ENCODE results near the gene HEATR9.

Gene HEATR9

DNA sequence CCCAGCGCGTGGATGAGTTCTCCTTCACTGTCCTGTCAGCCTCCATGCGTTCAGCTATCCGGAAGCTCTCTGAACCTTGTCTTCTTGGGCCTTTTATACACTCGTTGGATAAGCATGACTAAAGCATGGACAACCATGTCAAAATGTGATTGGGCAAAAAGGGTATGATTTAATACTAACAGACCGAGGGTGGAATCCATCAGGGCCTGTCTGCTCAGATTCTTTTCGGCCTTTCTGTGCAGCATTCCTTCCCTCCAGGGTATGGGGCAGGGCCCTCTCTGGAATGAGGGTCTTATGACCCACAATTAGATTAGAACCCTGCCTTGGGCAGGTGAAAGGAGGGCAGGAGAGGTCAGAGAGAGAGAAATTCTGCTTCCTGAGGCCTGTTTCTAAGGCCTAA is 25.5 kb upstream of the HEATR9 start:
- DNase-seq = no peak

DNA sequence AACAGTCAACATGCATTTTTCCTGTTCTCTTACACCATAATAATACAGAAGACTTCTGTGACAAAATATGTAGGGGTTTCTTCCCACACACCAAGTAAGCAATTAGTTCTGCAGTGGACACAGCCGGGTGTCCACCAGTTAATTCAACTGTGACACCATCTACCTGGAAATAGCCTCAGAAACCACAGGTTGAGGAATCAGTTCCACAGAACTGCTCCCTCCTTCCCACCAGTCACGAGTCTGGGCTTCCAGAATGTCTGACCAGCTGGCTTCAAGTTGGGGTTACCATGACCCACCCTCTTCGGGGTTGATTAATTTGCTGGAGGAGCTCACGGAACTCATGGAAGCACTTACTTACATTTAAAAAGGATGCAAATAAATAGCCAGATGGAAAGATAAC is 25.1 kb upstream of the HEATR9 start:
- no peak for DNase-seq

DNA sequence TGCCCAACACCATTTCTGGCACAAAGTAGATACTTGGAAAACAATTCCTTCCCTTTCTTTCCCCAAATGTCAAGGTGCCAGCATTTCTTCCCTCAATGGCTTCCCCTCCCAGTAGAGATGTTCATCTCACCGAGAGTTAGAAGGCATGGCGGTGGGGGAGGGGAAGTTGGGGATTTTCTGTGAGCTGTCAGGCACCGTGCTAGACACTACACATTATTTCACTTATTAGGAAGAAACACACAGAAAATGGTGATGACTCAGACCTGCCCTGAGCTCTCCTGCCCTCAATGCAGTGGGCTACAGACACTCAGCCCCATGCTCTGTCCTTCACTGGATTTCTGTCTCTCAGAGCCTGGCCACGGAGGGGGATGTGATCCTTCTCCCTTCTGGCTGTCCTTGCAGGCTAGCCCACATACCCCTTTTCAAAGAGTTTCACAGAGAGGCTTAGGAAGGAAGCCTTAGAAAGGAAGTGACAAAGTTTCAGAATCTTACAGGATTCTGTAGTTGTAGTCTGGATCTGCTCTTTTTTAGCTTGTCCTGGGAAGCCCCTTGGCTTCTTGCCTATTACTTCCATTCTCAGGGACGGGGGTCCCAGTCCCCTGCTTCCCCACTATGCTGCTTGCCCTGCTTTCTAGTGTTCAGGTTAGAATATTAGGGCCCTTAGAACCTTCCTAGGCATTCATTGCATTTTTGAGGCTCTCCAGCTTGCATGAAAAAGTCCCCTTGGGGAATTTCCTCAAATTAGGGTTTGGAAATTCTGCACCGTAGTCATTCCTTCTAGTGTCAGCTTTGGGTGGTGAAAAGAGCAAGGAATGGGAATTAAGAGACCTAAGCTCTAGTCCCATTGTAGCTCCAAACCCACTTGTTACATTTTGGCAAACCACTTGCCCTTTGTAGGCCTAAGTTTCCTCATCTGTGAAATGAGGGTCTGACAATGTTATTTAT is 23.7 kb upstream of the HEATR9 start:
- DNase-seq = no peak

DNA sequence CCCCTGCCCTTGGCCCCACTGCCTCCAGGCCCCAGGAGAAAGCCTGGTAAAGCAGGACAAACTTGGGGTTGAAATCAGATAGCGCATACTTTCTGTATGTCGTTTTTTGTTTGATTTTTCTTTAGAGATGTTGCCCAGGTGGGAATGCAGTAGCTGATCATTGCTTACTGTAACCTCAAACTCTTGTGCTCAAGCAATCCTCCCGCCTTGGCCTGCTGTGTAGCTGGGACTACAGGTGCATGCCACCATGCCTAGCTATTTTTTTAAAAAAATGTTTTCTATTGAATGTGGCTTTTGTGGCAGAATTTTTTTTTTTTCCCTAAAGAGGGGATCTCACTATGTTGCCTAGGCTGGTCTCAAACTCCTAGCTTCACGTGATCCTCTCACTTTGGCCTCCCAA is 22.6 kb upstream of the HEATR9 start:
- DNase-seq = no peak

DNA sequence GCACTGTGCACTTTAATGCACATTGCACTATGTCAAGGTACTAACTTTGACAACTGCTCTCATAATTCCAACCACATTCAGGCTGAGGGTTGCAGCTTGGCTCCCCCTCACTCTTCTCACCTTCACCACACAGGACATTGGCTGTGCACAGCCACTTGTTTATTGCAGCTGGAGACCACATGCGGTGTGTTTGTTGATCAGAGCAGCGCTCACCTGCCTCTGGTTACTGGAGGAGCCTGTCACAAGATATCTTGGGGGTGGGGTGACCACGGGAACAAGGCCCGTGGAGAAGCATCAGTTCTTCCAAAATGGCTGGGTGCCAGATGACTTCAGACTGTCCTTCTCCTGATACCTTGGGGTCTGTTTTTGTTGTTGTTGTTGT is 22.1 kb upstream of the HEATR9 start:
- DNase-seq = peak; percentile 64

DNA sequence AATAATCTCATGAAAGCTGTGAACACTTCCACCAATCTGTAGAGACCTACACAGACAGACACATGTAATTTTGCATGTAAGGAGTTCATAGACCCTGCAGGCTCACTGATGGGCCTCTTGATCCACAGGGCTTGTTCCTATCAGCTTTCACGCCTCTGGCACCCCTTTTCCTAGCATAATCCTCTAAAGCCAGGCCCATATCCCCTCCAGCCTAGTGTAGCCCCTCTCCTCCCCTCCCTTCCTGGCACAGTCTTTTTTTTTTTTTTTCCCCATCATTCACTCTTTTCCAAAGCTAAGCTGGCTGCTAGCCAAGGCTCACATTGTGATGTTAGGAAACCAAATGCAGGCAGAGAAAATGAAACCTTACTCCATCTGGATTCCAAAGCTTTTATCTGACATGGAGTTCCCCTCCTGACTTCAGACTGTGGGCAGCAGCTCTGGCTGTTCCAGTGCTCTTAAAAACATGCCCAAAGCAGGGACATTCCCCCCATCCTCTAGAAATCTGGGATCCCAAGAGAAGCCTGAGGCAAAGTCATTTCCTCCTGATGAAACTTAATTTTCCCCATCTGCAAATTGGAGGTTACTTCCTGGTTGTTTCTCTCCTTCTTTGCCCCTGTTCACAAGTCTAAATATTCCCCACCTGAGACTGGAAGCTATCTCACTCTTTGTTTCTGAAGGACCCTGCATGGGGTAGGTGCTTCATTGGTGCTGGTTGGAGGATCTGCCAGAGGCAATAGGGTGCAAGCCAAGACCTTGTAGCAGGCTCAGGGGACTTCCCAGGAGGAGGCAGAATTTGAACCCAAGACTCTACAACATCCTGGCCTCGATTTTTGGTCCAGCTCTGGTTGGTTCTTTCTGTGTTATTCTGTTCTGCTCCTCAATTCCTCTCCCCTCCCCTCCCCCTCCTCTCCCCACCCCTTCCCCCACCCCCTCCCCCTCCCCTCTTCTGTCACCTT is 21.4 kb upstream of the HEATR9 start:
- no peak for DNase-seq

DNA sequence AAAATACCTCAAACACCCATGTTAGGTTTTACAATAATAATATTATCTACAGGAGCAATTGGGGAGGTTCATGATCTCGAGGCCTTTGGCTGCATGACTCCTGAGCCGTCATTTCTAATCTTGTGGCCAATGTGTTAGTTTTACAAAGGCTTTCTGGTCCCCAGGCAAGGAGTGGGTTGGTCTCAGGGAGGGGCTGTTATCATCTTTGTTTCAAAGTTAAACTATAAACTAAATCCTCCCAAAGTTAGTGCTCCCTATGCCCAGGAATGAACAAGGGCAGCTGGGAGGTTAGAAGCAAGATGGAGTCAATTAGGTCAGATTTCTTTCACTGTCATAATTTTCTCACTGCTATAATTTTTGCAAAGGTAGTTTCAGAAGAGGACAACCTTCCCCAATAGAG is 20.6 kb upstream of the HEATR9 start:
- DNase-seq = no peak

DNA sequence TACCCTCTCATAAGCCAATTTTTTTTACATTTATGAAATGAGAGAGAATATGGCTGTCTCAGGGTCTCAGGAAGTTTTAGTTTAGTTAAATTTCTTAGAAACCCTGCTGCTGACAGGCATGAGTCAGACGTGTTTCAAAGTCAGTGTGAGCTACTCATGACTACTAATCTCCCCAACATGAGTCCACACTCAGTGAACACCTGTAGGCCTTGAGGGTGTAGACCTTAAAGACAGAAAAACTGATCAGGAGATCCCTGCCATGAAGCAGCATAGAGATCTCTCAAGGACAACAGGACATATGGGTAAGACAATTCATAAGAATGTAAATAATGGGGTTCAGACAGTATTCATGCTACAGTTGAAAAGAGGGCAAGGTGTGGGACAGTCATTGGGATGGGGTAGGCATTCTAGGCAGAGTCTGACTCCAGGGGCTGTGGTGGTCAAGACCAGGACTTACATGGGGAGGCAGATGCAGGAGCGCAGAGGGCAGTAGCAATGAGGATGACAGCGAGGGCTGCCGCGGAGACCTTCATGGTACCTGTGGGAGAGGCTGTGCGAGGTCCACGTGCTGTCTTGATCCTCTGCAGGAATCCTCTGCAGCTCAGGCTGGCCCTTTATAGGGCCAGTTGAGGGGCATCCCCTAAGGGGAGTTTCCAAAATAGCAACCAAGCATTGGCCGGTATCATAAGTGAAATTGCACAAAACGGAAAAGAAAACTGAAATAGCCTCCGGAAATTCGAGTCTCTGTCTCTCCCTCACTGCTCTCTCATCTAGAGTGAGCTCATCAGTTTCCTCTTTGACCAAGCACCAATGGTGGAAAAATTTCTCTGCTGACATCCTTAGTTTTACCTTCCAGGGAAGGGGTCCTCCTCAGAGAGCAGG is 11.3 kb upstream of the HEATR9 start, which contains the start of gene CCL5:
Gene CCL5, minus strand, starts transcription at position 588 of the 882 bp plus-strand sequence.
- no peak for DNase-seq

DNA sequence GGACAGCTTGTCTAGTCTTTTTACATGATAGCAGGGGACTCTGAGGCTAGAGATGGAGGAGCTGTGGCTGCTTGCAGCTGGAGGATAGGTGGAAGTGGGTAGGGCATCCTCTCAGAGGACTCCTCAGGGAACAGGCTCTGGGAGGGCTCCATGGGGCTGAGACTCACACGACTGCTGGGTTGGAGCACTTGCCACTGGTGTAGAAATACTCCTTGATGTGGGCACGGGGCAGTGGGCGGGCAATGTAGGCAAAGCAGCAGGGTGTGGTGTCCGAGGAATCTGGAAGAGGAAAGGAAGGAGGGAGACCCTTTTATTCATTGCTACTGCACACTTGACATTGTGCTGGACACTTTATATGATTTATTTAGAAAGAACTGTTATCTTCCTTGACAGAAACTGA is 9.7 kb upstream of the HEATR9 start:
- no peak for DNase-seq

DNA sequence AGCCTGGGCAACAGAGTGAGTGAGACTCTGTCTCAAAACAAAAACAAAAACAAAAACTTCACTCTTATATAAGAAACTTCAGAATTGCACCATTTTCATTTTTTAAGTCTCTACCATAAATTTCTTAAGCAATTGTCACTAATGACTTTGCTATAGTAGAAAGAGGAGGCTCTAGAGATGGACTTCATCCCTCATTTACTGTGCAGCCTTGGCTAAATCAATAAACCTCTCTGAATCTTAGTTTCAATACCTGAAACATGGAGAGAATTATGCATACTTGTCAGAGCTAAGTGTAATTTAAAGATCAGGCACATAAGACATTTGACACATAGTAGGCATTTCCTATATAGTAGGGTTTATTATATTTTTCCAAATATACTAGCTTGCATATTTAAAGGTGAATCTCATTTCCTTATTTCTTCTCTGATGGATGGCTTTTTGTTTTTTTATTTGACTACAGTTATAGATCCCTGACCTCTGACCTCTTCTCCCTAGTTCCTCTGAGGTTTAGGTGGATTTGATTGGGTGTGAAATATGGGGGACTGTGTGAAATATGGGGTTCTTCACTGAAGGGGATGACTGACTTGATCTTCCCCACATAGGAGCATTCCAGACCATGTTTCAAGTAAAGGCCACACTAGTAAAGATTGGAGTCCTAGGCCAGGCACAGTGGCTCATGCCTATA is 8.8 kb upstream of the HEATR9 start:
- no peak for DNase-seq

DNA sequence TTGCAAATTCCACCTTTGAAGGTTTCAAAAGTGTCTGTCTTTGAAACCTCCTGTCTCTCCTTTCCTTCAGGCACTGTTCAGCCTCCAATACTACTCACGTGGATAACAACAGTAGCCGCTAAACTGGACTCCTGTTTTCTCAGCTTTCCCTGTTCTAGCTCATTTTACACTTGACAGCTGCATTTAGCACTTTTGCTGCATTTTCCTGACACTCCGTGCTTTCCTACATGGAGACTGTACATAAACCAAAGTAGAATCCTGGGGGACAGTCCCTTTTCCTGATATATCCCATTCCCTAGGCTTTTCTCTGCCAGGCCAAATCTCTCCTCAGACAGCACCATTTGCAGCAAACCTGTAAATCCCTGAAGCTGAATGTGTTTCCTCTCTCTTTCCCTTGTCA is 7.8 kb upstream of the HEATR9 start:
- DNase-seq = no peak

DNA sequence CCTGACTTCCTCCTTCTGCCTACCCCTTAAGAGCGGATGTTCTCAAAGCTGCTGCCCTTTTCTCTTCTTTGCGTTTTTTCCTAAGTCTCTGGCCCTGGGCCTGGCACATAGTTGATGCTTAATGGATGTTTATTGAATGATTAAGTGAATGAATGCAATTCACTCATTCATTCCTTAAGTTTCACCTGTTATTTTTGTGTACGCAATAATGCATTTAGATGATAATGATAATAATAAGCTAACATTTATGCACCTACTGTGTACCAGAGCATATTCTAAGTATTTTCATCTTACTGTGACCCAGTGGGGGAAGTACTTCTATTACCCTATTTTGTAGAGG is 7.1 kb upstream of the HEATR9 start:
- DNase-seq = no peak

DNA sequence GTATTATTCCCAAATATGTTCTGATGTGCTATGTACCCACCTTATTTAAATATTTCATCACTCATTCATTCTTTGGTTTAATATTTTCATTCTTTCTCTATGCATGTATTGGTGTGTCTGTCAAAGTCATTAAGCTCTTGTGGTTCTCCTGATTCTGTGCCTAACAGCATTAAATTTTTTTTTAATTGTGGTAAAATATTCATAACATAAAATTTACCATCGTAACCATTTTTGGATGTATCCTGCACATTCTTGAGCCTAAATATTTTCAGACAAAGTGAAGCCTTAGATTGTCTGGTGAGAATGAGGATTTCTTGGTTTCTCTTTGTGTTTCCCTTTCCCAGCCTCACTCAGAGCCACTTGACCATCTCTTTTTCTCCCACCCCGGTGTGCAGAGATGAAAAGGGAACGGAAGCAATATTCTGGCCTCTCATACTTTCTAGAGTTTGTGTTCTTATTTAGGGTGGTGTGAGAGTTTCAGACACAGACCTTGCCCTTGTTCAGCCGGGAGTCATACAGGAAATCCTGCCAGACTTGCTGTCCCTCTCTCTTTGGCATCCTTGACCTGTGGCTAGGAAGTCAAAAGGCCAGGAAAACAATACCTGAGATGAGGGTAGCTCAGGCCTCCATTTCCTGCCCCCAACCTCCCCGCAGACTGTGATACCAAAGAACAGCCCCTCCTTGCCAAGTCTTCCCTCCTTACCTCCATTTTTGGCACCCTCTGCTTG is 6.5 kb upstream of the HEATR9 start:
- DNase-seq = no peak

DNA sequence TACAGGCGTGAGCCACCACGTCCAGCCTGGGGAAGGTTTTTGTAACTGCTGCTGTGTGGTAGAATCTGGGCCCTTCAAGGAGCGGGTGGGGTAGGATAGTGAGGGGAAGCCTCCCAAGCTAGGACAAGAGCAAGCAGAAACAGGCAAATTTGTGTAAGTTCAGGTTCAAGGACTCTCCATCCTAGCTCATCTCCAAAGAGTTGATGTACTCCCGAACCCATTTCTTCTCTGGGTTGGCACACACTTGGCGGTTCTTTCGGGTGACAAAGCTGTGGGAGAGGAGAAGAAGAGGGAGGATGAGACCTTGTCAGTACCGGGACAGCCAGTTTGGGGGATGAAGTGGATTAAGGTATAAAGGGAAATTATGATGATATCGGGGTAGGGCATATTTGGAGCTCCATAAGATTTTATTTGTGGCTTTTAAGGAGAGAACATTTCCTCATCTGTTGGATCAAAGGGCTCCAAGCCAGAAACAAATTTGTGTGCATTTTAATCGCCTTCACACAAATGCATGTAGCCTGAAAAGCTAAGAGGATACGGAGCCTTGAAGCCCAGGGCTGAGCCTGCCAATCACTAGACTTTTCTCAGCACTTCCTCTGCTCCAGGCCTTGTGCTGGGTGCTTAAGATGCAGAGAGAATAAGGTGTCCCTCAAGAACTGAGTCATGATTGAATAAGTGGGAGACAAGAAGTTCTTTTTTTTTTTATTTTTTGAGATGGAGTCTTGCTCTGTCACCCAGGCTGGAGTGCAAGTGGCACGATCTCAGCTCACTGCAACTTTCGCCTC is 3.7 kb upstream of the HEATR9 start:
- no peak for DNase-seq

DNA sequence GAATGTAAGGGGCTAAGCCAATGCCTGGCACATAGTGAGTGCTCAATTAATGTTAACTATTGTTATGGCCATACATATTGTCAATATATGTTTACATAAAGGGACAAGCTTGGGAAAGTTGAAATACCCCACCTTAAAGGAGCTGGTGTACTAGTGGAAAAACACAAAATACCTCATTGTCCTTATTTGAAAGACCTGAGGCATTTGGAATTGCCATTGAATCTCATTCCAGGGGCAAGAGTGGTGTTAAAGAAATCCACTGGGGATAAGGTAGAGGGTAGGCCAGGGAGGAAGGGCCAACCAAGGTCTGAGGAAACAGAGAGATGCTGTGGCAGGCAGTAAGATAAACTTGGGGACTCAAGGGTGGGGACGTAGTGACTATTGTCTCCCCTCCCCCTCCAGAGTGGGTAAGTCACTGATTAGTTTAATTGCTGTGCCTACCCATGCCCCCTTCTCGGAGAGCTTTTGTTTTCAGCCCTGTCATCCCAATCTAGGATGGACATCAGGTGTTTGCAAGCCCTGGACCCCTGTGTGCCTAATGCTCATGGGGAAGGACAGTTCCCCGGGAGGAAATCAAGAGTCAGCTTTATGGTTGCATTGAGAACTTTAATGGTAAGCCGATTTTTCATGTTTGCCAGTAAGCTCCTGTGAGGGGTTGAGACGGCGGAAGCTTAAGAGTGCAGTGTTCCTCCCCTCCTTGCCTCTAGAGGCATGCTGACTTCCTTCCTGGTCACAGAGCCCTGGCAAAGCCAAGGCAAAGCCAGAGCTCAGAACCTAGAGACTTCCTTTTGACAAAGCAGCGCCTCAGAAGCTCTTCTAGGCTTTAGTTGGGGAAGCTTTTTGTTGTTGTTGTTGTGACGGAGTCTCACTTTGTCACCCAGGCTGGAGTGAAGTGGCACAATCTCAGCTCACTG is 2.5 kb upstream of the HEATR9 start:
- DNase-seq = no peak

DNA sequence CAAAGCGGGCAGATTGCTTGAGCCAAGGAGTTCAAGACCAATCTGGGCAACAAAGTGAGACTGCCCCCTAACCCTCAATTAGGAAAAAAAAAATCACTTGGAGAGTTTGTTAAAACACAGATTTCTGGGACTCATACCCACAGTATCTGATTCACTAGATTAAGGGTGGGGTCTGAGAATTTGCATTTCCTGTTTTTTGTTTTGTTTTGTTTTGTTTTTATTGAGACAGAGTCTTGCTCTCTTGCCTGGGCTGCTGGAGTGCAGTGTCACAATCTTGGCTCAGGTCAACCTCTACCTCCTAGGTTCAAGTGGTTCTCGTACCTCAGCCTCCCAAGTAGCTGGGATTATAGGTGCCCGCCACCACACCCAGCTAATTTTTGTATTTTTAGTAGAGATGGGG is 1.1 kb downstream of the HEATR9 start:
- no peak for DNase-seq

DNA sequence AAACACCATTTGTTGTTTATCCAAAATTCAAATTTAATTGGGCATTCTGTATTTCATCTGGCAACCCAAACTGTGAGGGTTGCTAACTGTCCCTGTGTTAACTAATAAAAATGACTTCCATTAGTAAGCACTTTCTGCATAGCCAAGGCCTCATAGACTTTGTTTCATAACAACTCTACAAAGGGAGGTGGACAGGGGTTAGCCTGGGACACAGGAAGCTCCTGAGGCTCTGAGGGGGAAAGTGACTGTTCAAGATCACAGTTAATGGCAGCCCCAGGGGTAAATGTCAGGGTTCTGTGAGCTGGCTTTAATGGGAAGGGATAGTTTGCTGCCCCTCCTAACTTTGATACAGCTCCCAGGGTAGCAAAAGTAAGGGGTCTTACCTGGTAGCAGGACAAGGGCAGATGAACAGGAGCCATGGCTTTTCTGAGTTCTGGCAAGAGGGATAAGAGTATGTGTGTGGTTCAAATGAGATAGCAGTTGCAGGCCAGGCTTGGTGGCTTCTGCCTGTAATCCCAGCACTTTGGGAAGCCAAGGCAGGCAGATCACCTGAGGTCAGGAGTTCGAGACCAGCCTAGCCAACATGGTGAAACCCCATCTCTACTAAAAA is 2.2 kb downstream of the HEATR9 start:
- no peak for DNase-seq

DNA sequence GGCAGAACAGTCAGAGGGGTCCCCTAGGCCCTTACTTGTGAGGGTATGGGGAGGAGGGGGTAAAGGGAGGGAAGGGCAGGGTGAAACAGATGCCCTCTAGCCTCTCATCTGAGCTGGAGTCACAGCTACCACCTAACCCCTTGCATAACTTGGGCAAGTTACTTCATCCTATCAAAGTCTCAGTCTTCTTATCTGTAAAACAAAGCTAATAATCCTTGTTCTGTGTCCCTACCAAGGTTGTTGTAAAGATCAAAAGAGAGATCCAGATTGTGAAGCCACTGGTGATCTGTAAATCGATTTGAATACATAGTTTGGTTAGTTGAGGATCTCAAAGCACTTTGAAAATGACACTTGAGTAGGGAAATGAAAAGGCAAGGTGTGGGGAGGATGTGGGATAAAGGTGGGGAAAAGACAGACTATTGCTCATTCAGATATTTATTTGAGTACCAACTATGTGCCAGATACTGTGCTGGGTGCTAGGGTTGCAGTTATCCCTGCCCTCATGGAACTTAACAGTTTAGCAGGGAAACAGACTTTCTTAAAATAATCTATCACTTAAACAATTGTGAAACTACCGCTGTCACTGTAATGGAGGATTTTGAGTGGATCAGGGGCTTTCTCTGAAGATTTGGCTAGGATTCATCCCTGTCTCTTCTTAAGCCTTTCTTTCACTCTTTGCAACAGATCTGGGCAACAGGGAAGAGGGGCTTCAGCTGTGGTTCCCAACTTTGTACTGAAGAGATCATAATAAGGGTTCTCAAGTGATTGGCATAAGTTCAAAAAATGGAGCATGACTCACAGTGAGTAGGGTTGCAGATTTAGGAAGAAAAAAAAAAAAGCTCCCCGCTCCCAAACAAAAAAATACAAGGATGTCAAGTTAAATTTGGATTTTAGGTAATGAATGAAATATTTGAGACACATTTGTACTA is 3.0 kb downstream of the HEATR9 start:
- DNase-seq = no peak
